ENCODE measurements around the gene BCL2L2. TPM values are rescaled to one million over a fixed set of nuclear protein-coding genes. Genes with fewer than 3 reads are reported as not detected.
A peak's percentile ranks its signal among the peaks of the same experiment; 100 is the strongest.

BCL2L2 gene
- total and polyA plus RNA-seq, 2 donors from 2014 or later = 35.6 to 43.6 TPM

GRCh38 chr14:23361320-23361719 lies 54.7 kb downstream of the BCL2L2 start:
- Histone ChIP-seq H3K4me1 (ENCODE audit: control insufficient read depth in 2 of 3, insufficient read depth in 2 of 3, low read depth in 1 of 3, low read length in 3 of 3) (peaks cover 0 to 5% (median 3%) of the 10 kb centered on the region in 3 donors), H3K36me3 (ENCODE audit: control insufficient read depth in 2 of 3, insufficient read depth in 3 of 3, low read length in 3 of 3) (peaks cover 0 to 2% (median 0%) of the 10 kb centered on the region in 3 donors), H3K27ac (ENCODE audit: low read depth in 2 of 2, low read length in 2 of 2) (no peak overlapping the region), H3K9me3 (ENCODE audit: control insufficient read depth in 2 of 3, insufficient read depth in 1 of 3, low read length in 3 of 3) (no peaks in the 10 kb centered on the region), H3K4me3 (ENCODE audit: low read length in 3 of 3) (no peak overlapping the region), H3K27me3 (ENCODE audit: control insufficient read depth, insufficient read depth, low read length) (no peaks in the 10 kb centered on the region), H3K9ac (ENCODE audit: low read length in 3 of 3) (no peak overlapping the region)
- no peak for FAIRE-seq
- intact Hi-C loops (cut with DNase I) = no loop called here
- DNase-seq = peak in 1 of 5 donors; percentile 28
- TF ChIP-seq, protein P1, sequence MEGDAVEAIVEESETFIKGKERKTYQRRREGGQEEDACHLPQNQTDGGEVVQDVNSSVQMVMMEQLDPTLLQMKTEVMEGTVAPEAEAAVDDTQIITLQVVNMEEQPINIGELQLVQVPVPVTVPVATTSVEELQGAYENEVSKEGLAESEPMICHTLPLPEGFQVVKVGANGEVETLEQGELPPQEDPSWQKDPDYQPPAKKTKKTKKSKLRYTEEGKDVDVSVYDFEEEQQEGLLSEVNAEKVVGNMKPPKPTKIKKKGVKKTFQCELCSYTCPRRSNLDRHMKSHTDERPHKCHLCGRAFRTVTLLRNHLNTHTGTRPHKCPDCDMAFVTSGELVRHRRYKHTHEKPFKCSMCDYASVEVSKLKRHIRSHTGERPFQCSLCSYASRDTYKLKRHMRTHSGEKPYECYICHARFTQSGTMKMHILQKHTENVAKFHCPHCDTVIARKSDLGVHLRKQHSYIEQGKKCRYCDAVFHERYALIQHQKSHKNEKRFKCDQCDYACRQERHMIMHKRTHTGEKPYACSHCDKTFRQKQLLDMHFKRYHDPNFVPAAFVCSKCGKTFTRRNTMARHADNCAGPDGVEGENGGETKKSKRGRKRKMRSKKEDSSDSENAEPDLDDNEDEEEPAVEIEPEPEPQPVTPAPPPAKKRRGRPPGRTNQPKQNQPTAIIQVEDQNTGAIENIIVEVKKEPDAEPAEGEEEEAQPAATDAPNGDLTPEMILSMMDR (IDR thresholded peaks at IDR 0.05; ENCODE audit: borderline replicate concordance, extremely low read depth, insufficient read depth) = no peak

Other genes starting within 250 kb of the BCL2L2 start
- gene CDH24, start 249.3 kb upstream of the BCL2L2 start, total RNA-seq = 5.1 TPM
- 5.4 TPM for gene CDH24, start 249.3 kb upstream of the BCL2L2 start, polyA plus RNA-seq (ENCODE audit: insufficient read depth, low read depth, low replicate concordance)
- 150 TPM for gene ACIN1, start 211.7 kb upstream of the BCL2L2 start, total RNA-seq
- 54.9 TPM for gene ACIN1, start 211.7 kb upstream of the BCL2L2 start, polyA plus RNA-seq (ENCODE audit: insufficient read depth, low read depth, low replicate concordance)
- 42.8 TPM for gene C14orf119, start 211.3 kb upstream of the BCL2L2 start, total RNA-seq
- gene C14orf119, start 211.3 kb upstream of the BCL2L2 start, polyA plus RNA-seq (ENCODE audit: insufficient read depth, low read depth, low replicate concordance) = 56.6 TPM
- gene CIROP, start 201.8 kb upstream of the BCL2L2 start, total RNA-seq = not detected
- not detected for gene CIROP, start 201.8 kb upstream of the BCL2L2 start, polyA plus RNA-seq (ENCODE audit: insufficient read depth, low read depth, low replicate concordance)
- not detected for gene CEBPE, start 187.6 kb upstream of the BCL2L2 start, total RNA-seq
- not detected for gene CEBPE, start 187.6 kb upstream of the BCL2L2 start, polyA plus RNA-seq (ENCODE audit: insufficient read depth, low read depth, low replicate concordance)
- gene SLC7A8, start 123.2 kb upstream of the BCL2L2 start, total RNA-seq = 22.9 TPM
- 210 TPM for gene SLC7A8, start 123.2 kb upstream of the BCL2L2 start, polyA plus RNA-seq (ENCODE audit: insufficient read depth, low read depth, low replicate concordance)
- gene RNF212B, start 68.9 kb upstream of the BCL2L2 start, total RNA-seq = not detected
- 2.8 TPM for gene RNF212B, start 68.9 kb upstream of the BCL2L2 start, polyA plus RNA-seq (ENCODE audit: insufficient read depth, low read depth, low replicate concordance)
- 14.8 TPM for gene HOMEZ, start 20.7 kb upstream of the BCL2L2 start, total RNA-seq
- gene HOMEZ, start 20.7 kb upstream of the BCL2L2 start, polyA plus RNA-seq (ENCODE audit: insufficient read depth, low read depth, low replicate concordance) = 18.5 TPM
- 17.3 TPM for gene PPP1R3E, start 4.0 kb upstream of the BCL2L2 start, total RNA-seq
- gene PPP1R3E, start 4.0 kb upstream of the BCL2L2 start, polyA plus RNA-seq (ENCODE audit: insufficient read depth, low read depth, low replicate concordance) = 22.8 TPM
- 145 TPM for gene PABPN1, start 14.6 kb downstream of the BCL2L2 start, total RNA-seq
- gene PABPN1, start 14.6 kb downstream of the BCL2L2 start, polyA plus RNA-seq (ENCODE audit: insufficient read depth, low read depth, low replicate concordance) = 140 TPM
- 35.3 TPM for gene SLC22A17, start 46.1 kb downstream of the BCL2L2 start, total RNA-seq
- 61.2 TPM for gene SLC22A17, start 46.1 kb downstream of the BCL2L2 start, polyA plus RNA-seq (ENCODE audit: insufficient read depth, low read depth, low replicate concordance)
- 5.5 TPM for gene EFS, start 58.3 kb downstream of the BCL2L2 start, total RNA-seq
- gene EFS, start 58.3 kb downstream of the BCL2L2 start, polyA plus RNA-seq (ENCODE audit: insufficient read depth, low read depth, low replicate concordance) = 5.6 TPM
- gene IL25, start 66.0 kb downstream of the BCL2L2 start, total RNA-seq = not detected
- not detected for gene IL25, start 66.0 kb downstream of the BCL2L2 start, polyA plus RNA-seq (ENCODE audit: insufficient read depth, low read depth, low replicate concordance)
- gene CMTM5, start 70.2 kb downstream of the BCL2L2 start, total RNA-seq = 0.54 TPM
- 1.1 TPM for gene CMTM5, start 70.2 kb downstream of the BCL2L2 start, polyA plus RNA-seq (ENCODE audit: insufficient read depth, low read depth, low replicate concordance)
- 0.03 TPM for gene MYH6, start 101.4 kb downstream of the BCL2L2 start, total RNA-seq
- 0.13 TPM for gene MYH6, start 101.4 kb downstream of the BCL2L2 start, polyA plus RNA-seq (ENCODE audit: insufficient read depth, low read depth, low replicate concordance)
- 0.06 TPM for gene MYH7, start 128.8 kb downstream of the BCL2L2 start, total RNA-seq
- 1.6 TPM for gene MYH7, start 128.8 kb downstream of the BCL2L2 start, polyA plus RNA-seq (ENCODE audit: insufficient read depth, low read depth, low replicate concordance)
- 35.6 TPM for gene NGDN, start 162.9 kb downstream of the BCL2L2 start, total RNA-seq
- gene NGDN, start 162.9 kb downstream of the BCL2L2 start, polyA plus RNA-seq (ENCODE audit: insufficient read depth, low read depth, low replicate concordance) = 37.6 TPM
- 4.9 TPM for gene ZFHX2, start 244.9 kb downstream of the BCL2L2 start, total RNA-seq
- gene ZFHX2, start 244.9 kb downstream of the BCL2L2 start, polyA plus RNA-seq (ENCODE audit: insufficient read depth, low read depth, low replicate concordance) = 6.1 TPM
- 24.4 TPM for gene THTPA, start 249.4 kb downstream of the BCL2L2 start, total RNA-seq
- gene THTPA, start 249.4 kb downstream of the BCL2L2 start, polyA plus RNA-seq (ENCODE audit: insufficient read depth, low read depth, low replicate concordance) = 38.4 TPM